VCaP (cell line): ENCODE measurements around the gene GAP43.

Source experiments
- H3K27ac ChIP-seq: fragments of 450-650 bp; 2 replicates; pipeline ENCODE4 v1.5.1; 2017
- TF ChIP-seq, protein P1 (sequence below): fragments of 450-650 bp; conservative IDR thresholded peaks from 2 replicates; pipeline ENCODE4 v1.5.1; 2017; ENCODE audit warnings: mild to moderate bottlenecking, moderate library complexity

The GAP43 gene, protein sequence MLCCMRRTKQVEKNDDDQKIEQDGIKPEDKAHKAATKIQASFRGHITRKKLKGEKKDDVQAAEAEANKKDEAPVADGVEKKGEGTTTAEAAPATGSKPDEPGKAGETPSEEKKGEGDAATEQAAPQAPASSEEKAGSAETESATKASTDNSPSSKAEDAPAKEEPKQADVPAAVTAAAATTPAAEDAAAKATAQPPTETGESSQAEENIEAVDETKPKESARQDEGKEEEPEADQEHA

DNA sequence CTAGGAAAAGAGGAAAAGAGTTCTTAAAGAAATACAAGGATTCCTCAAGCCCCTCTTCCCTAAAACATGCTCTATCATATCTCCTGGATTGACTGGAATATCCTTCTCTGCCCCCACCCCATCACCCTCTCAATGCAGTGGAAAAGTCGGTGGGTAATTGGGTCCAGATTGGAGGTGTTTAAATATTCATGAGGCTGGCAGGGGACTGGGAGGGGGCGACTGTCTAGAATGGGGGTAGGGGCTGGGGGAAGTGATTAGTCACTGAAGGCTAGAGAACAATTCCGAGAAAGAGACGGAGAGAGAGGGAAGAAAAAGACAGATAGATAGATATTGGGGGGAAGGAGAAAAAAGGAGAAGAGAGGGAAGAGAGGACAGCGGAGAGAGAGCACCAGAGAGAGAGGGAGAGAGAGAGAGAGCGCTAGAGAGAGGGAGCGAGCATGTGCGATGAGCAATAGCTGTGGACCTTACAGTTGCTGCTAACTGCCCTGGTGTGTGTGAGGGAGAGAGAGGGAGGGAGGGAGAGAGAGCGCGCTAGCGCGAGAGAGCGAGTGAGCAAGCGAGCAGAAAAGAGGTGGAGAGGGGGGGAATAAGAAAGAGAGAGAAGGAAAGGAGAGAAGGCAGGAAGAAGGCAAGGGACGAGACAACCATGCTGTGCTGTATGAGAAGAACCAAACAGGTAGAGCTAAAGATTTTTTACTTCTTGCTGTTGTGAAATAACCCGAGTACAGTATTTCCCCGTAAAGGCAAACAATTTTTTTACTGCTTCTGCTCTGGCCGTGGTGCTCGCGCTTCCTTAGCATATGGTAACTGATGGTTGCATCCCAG lies at the start of gene GAP43:
Gene GAP43, plus strand, starts transcription at position 467 of the 825 bp plus-strand sequence. Its CDS starts 180 bp downstream, at position 647.
- TF ChIP-seq, protein P1, sequence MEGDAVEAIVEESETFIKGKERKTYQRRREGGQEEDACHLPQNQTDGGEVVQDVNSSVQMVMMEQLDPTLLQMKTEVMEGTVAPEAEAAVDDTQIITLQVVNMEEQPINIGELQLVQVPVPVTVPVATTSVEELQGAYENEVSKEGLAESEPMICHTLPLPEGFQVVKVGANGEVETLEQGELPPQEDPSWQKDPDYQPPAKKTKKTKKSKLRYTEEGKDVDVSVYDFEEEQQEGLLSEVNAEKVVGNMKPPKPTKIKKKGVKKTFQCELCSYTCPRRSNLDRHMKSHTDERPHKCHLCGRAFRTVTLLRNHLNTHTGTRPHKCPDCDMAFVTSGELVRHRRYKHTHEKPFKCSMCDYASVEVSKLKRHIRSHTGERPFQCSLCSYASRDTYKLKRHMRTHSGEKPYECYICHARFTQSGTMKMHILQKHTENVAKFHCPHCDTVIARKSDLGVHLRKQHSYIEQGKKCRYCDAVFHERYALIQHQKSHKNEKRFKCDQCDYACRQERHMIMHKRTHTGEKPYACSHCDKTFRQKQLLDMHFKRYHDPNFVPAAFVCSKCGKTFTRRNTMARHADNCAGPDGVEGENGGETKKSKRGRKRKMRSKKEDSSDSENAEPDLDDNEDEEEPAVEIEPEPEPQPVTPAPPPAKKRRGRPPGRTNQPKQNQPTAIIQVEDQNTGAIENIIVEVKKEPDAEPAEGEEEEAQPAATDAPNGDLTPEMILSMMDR, result no peak
- no peak within 1 kb of the TSS for H3K27ac ChIP-seq

DNA sequence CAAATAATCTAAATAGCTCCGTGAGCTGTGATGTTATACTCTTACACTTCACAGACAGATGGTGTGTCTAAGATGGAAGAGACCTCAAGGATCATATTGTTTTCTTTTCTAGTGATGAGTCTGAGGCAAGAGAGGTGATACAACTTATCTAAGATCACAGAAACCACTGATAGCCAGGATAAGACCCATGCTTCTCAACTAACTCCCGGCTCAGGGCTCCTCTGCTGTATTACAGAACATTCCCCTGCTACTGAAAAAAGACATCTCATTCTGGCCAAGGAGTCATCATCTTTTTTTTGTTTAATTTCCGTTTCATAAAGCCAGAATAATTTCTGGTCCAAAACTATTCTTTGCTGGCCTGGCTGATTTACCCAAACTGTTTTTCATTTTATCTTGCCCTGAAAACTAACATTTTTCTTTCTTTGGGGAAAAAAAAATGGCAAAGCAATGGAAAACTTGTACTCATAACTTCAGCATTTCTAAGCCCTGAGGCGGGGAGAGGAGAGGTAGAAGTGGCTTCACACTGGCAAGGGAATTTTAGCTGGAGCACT lies 46.9 kb upstream of the GAP43 start:
- TF ChIP-seq, protein P1, result no peak
- H3K27ac ChIP-seq, result no peak overlapping the region

- TF ChIP-seq, protein P1, result no peak
- no peak overlapping the region for H3K27ac ChIP-seq
Measured at GRCh38 chr3:115577000-115577399, 46.3 kb upstream of the GAP43 start.

- TF ChIP-seq, protein P1, result no peak
Measured at GRCh38 chr3:115578331-115578730, 45.0 kb upstream of the GAP43 start.

GRCh38 chr3:115580566-115580965 lies 42.7 kb upstream of the GAP43 start:
- TF ChIP-seq, protein P1, result no peak
- H3K27ac ChIP-seq, result no peak overlapping the region

More at GRCh38 chr3:115578331-115578730, 45.0 kb upstream of the GAP43 start:
- no peak overlapping the region for H3K27ac ChIP-seq

DNA sequence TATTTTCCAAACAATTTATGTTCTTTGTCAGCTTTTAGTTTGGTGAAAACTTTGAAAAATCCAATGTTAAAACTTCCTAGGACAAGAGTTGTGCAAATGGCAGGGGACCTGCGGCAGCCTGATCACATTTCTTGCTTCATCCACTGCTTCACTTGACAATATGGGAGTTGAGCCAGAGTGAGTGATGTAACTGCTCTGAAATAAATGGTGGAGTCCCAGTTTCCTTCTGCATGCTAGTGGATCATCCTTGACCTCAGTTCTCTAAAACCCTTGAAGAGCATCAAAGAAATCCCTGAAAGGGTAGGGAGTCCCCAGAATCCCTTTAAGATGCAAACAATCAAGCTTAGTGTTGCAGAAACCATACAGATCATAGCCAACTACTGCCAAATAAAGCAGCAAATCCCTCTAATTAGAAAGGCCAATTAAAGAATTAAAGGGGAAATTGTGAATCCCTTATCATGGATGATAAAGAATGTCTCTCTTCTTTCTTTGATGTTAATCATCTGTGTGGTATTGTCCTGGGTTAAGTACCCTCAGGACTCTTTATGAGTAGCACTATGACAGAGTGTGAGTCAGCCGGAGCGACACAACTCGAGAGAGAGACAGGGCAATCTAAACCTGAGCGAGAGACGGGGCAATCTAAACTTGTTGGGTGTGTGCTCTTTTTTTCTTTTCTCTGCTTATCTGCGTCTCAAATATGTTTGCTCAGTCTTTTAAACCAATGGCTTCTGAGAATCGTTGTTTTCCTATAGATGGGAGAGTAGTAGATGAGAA lies 41.8 kb upstream of the GAP43 start:
- TF ChIP-seq, protein P1, result no peak
- H3K27ac ChIP-seq, result no peak overlapping the region
